Naive thymus-derived CD8-positive, alpha-beta T cell (primary cell): ENCODE data around the gene ANKFY1. TPM values are rescaled to one million over a fixed set of nuclear protein-coding genes. Genes with fewer than 3 reads are reported as not detected.

Experiments
- ATAC-seq, 2 donors: fragments of 150-1000 bp; cut with Tn5 transposase in 1 of 2; sonication (Bioruptor Pico), chemical (Tn5 transposase) in 1 of 2; 1 replicate in 1 of 2; 2 replicates in 1 of 2; pipeline ENCODE4 v1.10.0; 2021; ENCODE audit warnings: mild to moderate bottlenecking in 2 of 2, moderate library complexity in 2 of 2
- POLR2A ChIA-PET: fragments of 350-600 bp; sonication (Branson Sonifier 250); formaldehyde crosslinking; loops from one replicate; lab custom pipeline; 2021; ENCODE audit warnings: antibody characterized with exemption; lab: Charles Lee
- DNase-seq, 10 donors: peaks; one replicate each; pipeline versions ENCODE4 v3.0.0 to v3.0.0-alpha.2; 2020 to 2022
- H3K27ac Mint-ChIP-seq, 10 donors: one replicate each; pipeline ENCODE4 v1.8.0; 2020 to 2022; ENCODE audit warnings: mild to moderate bottlenecking in 10 of 10, mixed read lengths in 10 of 10, moderate library complexity in 4 of 10, inconsistent platforms in 1 of 10
- H3K27me3 Mint-ChIP-seq, 5 donors: one replicate each; pipeline ENCODE4 v1.8.0; 2021 to 2022; ENCODE audit warnings: mixed read lengths in 5 of 5
- H3K36me3 Mint-ChIP-seq, 3 donors: one replicate each; pipeline ENCODE4 v1.8.0; 2020 to 2022; ENCODE audit warnings: mixed read lengths in 3 of 3, mild to moderate bottlenecking in 2 of 3, inconsistent platforms in 1 of 3
- H3K4me1 Mint-ChIP-seq, 4 donors: one replicate each; pipeline ENCODE4 v1.8.0; 2021 to 2022; ENCODE audit warnings: mixed read lengths in 4 of 4
- H3K4me3 Mint-ChIP-seq, 10 donors: one replicate each; pipeline ENCODE4 v1.8.0; 2020 to 2022; ENCODE audit warnings: mild to moderate bottlenecking in 10 of 10, mixed read lengths in 10 of 10, moderate library complexity in 6 of 10, inconsistent platforms in 1 of 10
- H3K9me3 Mint-ChIP-seq, 9 donors: one replicate each; pipeline ENCODE4 v1.8.0; 2020 to 2022; ENCODE audit warnings: mixed read lengths in 9 of 9, mild to moderate bottlenecking in 3 of 9, inconsistent platforms in 1 of 9, moderate library complexity in 1 of 9
- polyA plus RNA-seq, 3 donors: library from polyadenylated mRNA; unstranded; fragments of 300-500 nt; fragmentation: Illumina TruSeq; gene quantifications; one replicate each; pipeline ENCODE4 v1.2.3, GENCODE V29; 2021
- total RNA-seq, 8 experiments: library from RNA in 2 of 8; stranded (reverse) in 2 of 8; gene quantifications; one replicate each; pipeline ENCODE4 v1.2.3 and lab custom pipeline; 2021 to 2026

The ANKFY1 gene
- total and polyA plus RNA-seq, 5 experiments from 2014 or later, result 9.9 to 68.9 (median 13.7) TPM

- Mint-ChIP-seq H3K4me3 (no peak overlapping the region), H3K27me3 (no peaks in the 10 kb centered on the region), H3K4me1 (peaks cover 4 to 9% (median 7%) of the 10 kb centered on the region in 4 donors), H3K27ac (no peak overlapping the region), H3K9me3 (no peaks in the 10 kb centered on the region), H3K36me3 (peaks cover 0 to 86% (median 27%) of the 10 kb centered on the region in 3 donors)
- POLR2A ChIA-PET, result no interaction called here
- ATAC-seq, result no peak
- no peak for DNase-seq
Observed at GRCh38 chr17:4185656-4186055, 78.1 kb downstream of the ANKFY1 start.

DNA sequence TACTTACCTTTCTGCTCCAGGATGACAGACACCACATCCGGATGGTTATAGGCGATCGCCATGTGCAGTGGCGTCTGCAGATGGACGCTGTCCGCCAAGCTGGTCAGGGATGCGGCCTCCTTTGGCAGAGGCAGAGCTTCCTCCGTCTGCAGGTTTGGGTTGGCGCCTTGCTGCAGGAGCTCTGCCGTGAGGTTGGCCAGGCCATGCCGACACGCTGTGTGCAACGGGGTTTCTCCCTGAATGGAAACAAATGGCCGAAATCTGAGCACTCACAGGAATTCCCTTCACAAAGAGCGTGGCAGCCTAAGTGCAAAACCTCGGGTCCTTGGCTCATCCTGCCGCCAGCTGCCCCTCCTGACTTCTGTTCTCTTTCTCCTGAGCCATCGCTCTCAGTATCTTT lies 79.0 kb downstream of the ANKFY1 start:
- no peaks in the 10 kb centered on the region for H3K27me3 Mint-ChIP-seq
- H3K4me1 Mint-ChIP-seq, result peaks cover 4 to 9% (median 7%) of the 10 kb centered on the region in 4 donors
- H3K27ac Mint-ChIP-seq, result peak overlapping the region in 1 of 10 donors; percentile 67
- peaks cover 0 to 87% (median 28%) of the 10 kb centered on the region in 3 donors for H3K36me3 Mint-ChIP-seq
- H3K9me3 Mint-ChIP-seq, result no peaks in the 10 kb centered on the region
- ATAC-seq, result no peak
- H3K4me3 Mint-ChIP-seq, result no peak overlapping the region
- DNase-seq, result no peak
- POLR2A ChIA-PET, result no interaction called here

DNA sequence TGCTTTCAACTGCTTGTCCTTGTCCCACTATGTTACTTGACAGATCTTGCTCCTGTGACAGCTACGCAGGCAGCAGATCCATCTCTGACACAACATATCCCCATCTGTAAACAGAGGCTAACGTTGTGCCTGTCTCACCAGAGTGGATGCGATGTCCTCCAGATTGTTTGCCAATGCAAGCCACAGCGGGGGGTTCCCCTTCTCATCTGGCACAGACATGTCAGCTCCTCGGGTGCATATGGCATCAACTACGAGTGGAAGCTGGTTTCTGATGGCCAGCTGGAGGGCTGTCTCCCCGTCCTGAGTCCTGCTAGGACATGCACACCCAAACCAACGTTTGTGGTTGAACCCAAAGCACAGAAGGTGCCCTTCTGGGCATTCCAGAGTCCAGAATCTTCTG lies 81.7 kb downstream of the ANKFY1 start:
- Mint-ChIP-seq H3K9me3 (no peaks in the 10 kb centered on the region), H3K4me3 (no peak overlapping the region), H3K4me1 (peaks cover 8 to 21% (median 17%) of the 10 kb centered on the region in 4 donors), H3K27ac (no peak overlapping the region), H3K36me3 (peaks cover 0 to 88% (median 46%) of the 10 kb centered on the region in 3 donors), H3K27me3 (no peaks in the 10 kb centered on the region)
- DNase-seq, result no peak
- no peak for ATAC-seq
- POLR2A ChIA-PET, result no interaction called here

DNA sequence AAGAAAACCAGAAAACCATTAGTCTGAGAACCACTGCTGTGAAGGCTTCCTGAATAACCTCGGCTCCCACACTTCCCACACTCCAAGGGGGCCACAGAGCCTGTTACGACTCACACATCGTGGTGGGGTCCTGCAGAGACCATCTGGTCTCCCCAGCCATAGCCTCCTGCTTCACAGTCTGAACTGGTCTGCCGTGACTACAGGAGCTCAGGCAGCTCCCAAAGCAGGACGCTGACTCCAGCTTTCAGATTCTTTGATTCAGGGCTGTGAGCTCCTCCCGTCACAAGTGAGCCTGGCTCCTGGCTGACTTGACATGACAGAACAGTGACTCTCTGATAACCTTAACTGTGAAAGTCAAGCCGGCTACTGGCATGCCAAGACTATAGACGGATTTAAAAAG lies 83.0 kb downstream of the ANKFY1 start:
- H3K4me1 Mint-ChIP-seq, result peaks cover 18 to 33% (median 30%) of the 10 kb centered on the region in 4 donors
- no peak overlapping the region for H3K4me3 Mint-ChIP-seq
- no peak overlapping the region for H3K27ac Mint-ChIP-seq
- no peak for ATAC-seq
- H3K36me3 Mint-ChIP-seq, result peaks cover 0 to 80% (median 43%) of the 10 kb centered on the region in 3 donors
- no peaks in the 10 kb centered on the region for H3K9me3 Mint-ChIP-seq
- no peak for DNase-seq
- POLR2A ChIA-PET, result interaction anchor here (0.9 kb wide), 1 partner anchor 17 kb away, joined by 4 read pairs; no protein-coding TSS in a partner anchor
- H3K27me3 Mint-ChIP-seq, result no peaks in the 10 kb centered on the region

- Mint-ChIP-seq H3K4me1 (peaks cover 27 to 49% (median 47%) of the 10 kb centered on the region in 4 donors), H3K36me3 (peaks cover 0 to 74% (median 38%) of the 10 kb centered on the region in 3 donors), H3K27ac (peak overlapping the region in 4 of 10 donors; percentile 29 to 75 (median 52)), H3K4me3 (no peak overlapping the region), H3K27me3 (no peaks in the 10 kb centered on the region), H3K9me3 (no peaks in the 10 kb centered on the region)
- POLR2A ChIA-PET, result interaction anchor here (7.1 kb wide), 1 partner anchor 35 kb away, joined by 117 read pairs; the partner anchor contains the start of genes CYB5D2 and ZZEF1
- DNase-seq, result no peak
- no peak for ATAC-seq
Observed at GRCh38 chr17:4179071-4179470, 84.7 kb downstream of the ANKFY1 start.

- H3K9me3 Mint-ChIP-seq, result no peaks in the 10 kb centered on the region
- H3K4me3 Mint-ChIP-seq, result peak overlapping the region in 5 of 10 donors; percentile 13 to 62 (median 59)
- H3K4me1 Mint-ChIP-seq, result peaks cover 30 to 54% (median 50%) of the 10 kb centered on the region in 4 donors
- DNase-seq (no peak), ATAC-seq (no peak)
- H3K27me3 Mint-ChIP-seq, result no peaks in the 10 kb centered on the region
- H3K36me3 Mint-ChIP-seq, result peaks cover 0 to 73% (median 34%) of the 10 kb centered on the region in 3 donors
- POLR2A ChIA-PET, result interaction anchor here (7.1 kb wide), 1 partner anchor 35 kb away, joined by 117 read pairs; the partner anchor contains the start of genes CYB5D2 and ZZEF1
- H3K27ac Mint-ChIP-seq, result peak overlapping the region in 6 of 10 donors; percentile 3 to 84 (median 78)
Observed at GRCh38 chr17:4178651-4179050, 85.1 kb downstream of the ANKFY1 start.

DNA sequence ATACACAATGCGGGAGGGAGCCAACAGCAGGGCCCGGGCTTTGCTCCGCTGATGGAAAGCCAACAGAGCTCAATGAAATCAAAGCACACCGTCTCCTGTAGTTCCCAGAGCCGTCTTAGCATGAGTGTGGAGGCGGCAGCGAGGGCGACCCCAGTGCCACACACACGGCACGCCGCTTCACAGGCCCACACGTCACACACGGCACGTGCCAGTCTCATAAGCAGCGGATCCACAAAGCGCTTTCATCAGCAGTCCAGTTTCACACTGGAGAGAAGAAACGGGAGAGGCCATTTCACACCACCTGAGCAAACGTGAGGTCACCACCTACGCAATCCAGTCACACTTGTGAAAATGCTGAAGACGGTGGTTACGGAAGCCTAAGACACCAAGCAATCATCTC lies 86.0 kb downstream of the ANKFY1 start:
- H3K4me3 Mint-ChIP-seq, result peak overlapping the region in 5 of 10 donors; percentile 7 to 96 (median 59)
- DNase-seq, result no peak
- POLR2A ChIA-PET, result interaction anchor here (0.6 to 7.1 kb wide), 2 partner anchors 34 to 1199 kb away, joined by 6 to 117 read pairs; partner anchors contain the start of genes CYB5D2 and ZZEF1
- no peaks in the 10 kb centered on the region for H3K9me3 Mint-ChIP-seq
- H3K27me3 Mint-ChIP-seq, result no peaks in the 10 kb centered on the region
- peaks cover 30 to 59% (median 53%) of the 10 kb centered on the region in 4 donors for H3K4me1 Mint-ChIP-seq
- ATAC-seq, result no peak
- H3K27ac Mint-ChIP-seq, result peak overlapping the region in 9 of 10 donors; percentile 75 to 99 (median 87)
- peaks cover 0 to 72% (median 29%) of the 10 kb centered on the region in 3 donors for H3K36me3 Mint-ChIP-seq

DNA sequence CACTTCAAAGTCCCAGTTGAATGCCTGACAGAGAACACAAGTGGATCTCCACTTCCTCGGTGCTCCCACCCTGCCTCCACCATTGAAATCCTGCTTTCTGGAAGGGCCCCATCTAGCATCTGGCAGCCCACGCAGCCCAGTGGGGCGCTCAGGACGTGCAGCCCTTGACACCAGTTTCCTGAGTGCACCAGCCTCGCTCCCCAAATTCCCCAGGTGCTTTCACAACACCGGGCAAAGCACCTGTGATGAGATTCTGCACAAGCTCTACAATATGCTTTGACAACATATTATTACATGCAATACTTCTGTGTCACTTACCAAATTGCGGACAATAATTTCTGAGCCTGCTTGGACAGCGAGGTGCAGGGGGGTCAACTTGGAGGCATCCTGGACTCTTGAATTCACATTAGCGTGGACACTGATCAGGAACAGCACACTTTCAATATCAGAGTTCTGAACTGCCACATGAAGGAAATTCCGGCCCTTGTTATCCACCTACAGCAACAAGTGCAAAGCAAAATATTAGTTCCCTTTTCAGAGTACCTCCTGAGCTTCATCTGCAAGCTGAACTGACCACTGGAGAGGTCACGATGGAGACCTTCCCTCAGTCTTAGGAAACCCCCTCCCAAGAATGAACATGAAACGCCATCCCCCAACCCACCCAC lies 86.8 kb downstream of the ANKFY1 start:
- peak in 2 of 10 donors; percentile 8 to 16 for DNase-seq
- peaks cover 0 to 70% (median 27%) of the 10 kb centered on the region in 3 donors for H3K36me3 Mint-ChIP-seq
- peak overlapping the region; percentile 89 to 99 (median 97) for H3K27ac Mint-ChIP-seq
- H3K4me3 Mint-ChIP-seq, result peak overlapping the region; percentile 67 to 96 (median 85)
- POLR2A ChIA-PET, result interaction anchor here (1.3 to 7.1 kb wide), 6 partner anchors 9 to 309 kb away, joined by 3 to 117 read pairs (median 6); partner anchors contain the start of genes CYB5D2 and ZZEF1
- no peaks in the 10 kb centered on the region for H3K9me3 Mint-ChIP-seq
- H3K4me1 Mint-ChIP-seq, result peaks cover 30 to 64% (median 54%) of the 10 kb centered on the region in 4 donors
- ATAC-seq, result peak in 1 of 2 donors; percentile 49
- H3K27me3 Mint-ChIP-seq, result no peaks in the 10 kb centered on the region

GRCh38 chr17:4175921-4176807 lies 87.6 kb downstream of the ANKFY1 start:
- POLR2A ChIA-PET, result interaction anchor here (0.6 to 7.1 kb wide), 11 partner anchors 9 to 538 kb away, joined by 3 to 117 read pairs (median 4); partner anchors contain the start of genes CYB5D2, NCBP3 and ZZEF1
- H3K36me3 Mint-ChIP-seq, result peaks cover 0 to 70% (median 29%) of the 10 kb centered on the region in 3 donors
- no peaks in the 10 kb centered on the region for H3K9me3 Mint-ChIP-seq
- DNase-seq, result peak in 9 of 10 donors; percentile 17 to 74 (median 47)
- H3K4me1 Mint-ChIP-seq, result peaks cover 30 to 69% (median 54%) of the 10 kb centered on the region in 4 donors
- no peaks in the 10 kb centered on the region for H3K27me3 Mint-ChIP-seq
- peak; percentile 85 to 88 for ATAC-seq
- H3K4me3 Mint-ChIP-seq, result peak overlapping the region; percentile 67 to 96 (median 85)
- peak overlapping the region; percentile 89 to 99 (median 97) for H3K27ac Mint-ChIP-seq

- peaks cover 29 to 70% (median 54%) of the 10 kb centered on the region in 4 donors for H3K4me1 Mint-ChIP-seq
- H3K4me3 Mint-ChIP-seq, result peak overlapping the region in 9 of 10 donors; percentile 9 to 67 (median 48)
- peaks cover 0 to 71% (median 36%) of the 10 kb centered on the region in 3 donors for H3K36me3 Mint-ChIP-seq
- no peaks in the 10 kb centered on the region for H3K9me3 Mint-ChIP-seq
- peak overlapping the region; percentile 80 to 99 (median 94) for H3K27ac Mint-ChIP-seq
- H3K27me3 Mint-ChIP-seq, result no peaks in the 10 kb centered on the region
- DNase-seq (no peak), ATAC-seq (no peak)
- POLR2A ChIA-PET, result interaction anchor here (1.0 to 7.1 kb wide), 2 partner anchors 9 to 31 kb away, joined by 3 to 117 read pairs; partner anchors contain the start of genes CYB5D2 and ZZEF1
Observed at GRCh38 chr17:4174556-4174955, 89.2 kb downstream of the ANKFY1 start.

- Mint-ChIP-seq H3K4me3 (peak overlapping the region in 8 of 10 donors; percentile 41 to 67 (median 54)), H3K36me3 (peaks cover 0 to 71% (median 35%) of the 10 kb centered on the region in 3 donors), H3K27me3 (no peaks in the 10 kb centered on the region), H3K4me1 (peaks cover 32 to 74% (median 52%) of the 10 kb centered on the region in 4 donors), H3K27ac (peak overlapping the region; percentile 80 to 99 (median 94)), H3K9me3 (no peaks in the 10 kb centered on the region)
- DNase-seq (no peak), ATAC-seq (no peak)
- POLR2A ChIA-PET, result interaction anchor here (1.0 to 7.1 kb wide), 2 partner anchors 10 to 30 kb away, joined by 3 to 117 read pairs; partner anchors contain the start of genes CYB5D2 and ZZEF1
Observed at GRCh38 chr17:4173781-4174180, 90.0 kb downstream of the ANKFY1 start.
